Choroid plexus epithelial cell (primary cell): Measurements from ENCODE around the gene PIK3AP1.

Experiments used
- DNase-seq: peaks from one replicate; pipeline ENCODE4 v3.0.0-alpha.2; 2010; ENCODE audit warnings: low read depth
- H3K4me3 ChIP-seq: 2 replicates; pipeline ENCODE4 v1.5.1; 2011; ENCODE audit warnings: low read depth, mild to moderate bottlenecking, control low read depth, low read length, moderate library complexity
- TF ChIP-seq, protein P1 (sequence below): conservative IDR thresholded peaks from 2 replicates; pipeline ENCODE4 v1.5.1; 2011; ENCODE audit warnings: low read depth, mild to moderate bottlenecking, control low read depth, inconsistent platforms, low read length, moderate library complexity

The PIK3AP1 gene

DNA sequence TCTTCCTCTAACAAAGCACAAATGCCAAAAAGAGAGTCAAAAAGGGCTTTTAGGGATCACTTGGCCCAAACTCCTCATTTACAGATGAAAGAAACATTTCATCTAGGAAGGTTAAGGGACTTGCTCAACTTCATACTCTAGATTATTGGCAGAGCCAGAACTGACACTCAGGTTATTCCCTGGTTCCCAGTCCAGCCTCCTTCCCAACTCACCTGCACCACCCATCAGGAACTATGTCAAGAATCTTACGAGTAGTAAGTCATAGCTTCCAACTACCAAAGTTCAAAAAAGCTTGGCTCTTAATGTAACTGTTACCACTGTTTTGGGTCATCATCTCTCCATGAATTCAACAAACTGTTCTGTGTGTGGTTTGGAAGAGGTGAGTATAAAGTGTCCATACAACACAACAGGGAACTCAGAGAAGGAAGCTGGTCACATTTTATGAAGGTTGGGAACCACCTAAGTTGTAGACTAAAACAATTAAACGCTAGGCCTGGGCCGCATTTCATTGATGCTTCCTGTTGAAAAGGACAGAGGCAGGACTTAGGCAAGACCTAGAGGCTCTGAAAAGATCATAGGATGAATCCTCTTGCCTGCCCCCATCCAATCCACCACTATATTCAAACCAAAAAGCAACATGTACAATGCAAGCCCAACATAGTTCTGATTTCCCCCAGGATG, 9.1 kb downstream of the PIK3AP1 start:
- TF ChIP-seq, protein P1, sequence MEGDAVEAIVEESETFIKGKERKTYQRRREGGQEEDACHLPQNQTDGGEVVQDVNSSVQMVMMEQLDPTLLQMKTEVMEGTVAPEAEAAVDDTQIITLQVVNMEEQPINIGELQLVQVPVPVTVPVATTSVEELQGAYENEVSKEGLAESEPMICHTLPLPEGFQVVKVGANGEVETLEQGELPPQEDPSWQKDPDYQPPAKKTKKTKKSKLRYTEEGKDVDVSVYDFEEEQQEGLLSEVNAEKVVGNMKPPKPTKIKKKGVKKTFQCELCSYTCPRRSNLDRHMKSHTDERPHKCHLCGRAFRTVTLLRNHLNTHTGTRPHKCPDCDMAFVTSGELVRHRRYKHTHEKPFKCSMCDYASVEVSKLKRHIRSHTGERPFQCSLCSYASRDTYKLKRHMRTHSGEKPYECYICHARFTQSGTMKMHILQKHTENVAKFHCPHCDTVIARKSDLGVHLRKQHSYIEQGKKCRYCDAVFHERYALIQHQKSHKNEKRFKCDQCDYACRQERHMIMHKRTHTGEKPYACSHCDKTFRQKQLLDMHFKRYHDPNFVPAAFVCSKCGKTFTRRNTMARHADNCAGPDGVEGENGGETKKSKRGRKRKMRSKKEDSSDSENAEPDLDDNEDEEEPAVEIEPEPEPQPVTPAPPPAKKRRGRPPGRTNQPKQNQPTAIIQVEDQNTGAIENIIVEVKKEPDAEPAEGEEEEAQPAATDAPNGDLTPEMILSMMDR, result no peak
- no peak overlapping the region for H3K4me3 ChIP-seq
- DNase-seq, result no peak

DNA sequence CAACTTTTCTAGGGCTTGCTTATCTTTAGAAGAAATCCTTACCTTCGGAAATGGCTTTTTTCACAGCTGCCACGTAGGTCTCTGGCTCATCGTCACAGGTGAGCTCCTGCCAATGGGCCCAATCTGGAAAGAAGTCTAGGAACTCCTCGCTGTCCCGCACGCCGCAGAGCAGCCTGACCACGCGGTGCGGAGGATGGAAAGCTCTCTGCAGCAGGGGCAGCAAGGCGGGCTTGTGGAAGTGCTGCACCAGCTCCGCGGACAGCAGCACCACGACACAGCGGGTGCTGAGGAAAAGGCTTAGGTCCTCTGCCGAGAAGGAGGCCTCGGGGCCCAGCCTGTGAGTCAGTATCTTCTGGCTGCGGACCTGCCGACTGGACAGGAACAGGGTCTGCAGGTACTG, 10.8 kb downstream of the PIK3AP1 start:
- DNase-seq, result no peak
- TF ChIP-seq, protein P1, result no peak
- H3K4me3 ChIP-seq, result no peak overlapping the region

DNA sequence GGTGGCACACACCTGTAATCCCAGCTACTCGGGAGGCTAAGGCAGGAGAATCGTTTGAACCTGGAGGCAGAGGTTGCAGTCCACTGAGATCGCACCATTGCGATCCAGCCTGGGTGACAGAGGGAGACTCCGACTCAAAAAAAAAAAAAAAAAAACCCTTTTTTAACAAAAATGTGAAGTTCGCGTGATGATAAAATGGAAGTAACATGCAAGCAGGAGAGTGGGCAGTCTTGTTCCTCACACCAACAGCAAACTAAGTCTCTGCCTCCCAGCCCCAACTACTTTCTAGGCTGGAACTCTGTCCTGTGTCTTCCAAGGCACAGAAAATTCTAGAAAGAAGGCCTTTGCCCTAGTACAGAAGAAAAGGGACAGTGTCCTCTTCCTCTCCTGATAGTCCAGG, 11.3 kb downstream of the PIK3AP1 start:
- no peak overlapping the region for H3K4me3 ChIP-seq
- TF ChIP-seq, protein P1, result no peak
- DNase-seq, result no peak

DNA sequence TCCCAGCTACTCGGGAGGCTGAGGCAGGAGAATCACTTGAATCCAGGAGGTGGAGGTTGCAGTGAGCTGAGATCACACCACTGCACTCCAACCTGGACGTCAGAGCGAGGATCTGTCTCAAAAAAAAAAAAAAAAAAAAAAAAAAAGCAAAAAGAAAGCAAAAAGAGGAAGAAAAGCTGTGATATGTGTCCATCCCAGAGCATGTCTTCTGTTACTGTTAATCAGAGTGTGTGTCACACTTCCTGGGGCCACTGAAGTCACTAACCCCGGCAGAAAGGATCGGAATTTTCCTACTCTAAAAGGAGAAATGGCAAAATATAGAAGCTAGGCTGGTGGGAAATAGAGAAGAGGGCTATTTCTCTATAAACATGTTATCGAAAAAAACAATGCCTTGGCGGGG, 11.9 kb downstream of the PIK3AP1 start:
- H3K4me3 ChIP-seq, result no peak overlapping the region
- TF ChIP-seq, protein P1, result no peak
- no peak for DNase-seq

DNA sequence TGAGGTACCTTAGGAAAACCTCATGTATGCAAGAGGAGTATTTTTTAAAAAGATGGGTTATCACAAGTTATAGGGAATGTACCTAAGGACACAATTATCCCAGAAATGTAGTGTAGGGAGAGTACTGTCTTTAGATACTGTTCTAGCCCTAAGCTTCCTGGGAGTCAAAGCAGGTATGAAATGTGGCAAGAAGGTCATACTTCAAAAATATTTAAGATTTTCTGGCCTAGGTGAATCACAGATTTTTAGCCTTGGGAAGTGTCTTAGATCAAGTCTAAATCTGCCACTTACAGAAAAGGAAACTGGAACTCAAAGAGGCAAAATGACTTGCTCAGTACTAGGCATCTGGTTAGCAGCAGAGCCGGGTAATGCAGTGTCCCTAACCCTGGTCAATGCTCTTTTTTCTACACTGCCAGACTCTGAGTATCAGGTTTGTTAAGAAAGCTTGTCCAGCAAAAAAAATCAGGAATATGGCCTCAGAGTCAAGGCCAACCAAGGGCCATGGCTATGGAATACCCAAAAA, 13.9 kb downstream of the PIK3AP1 start:
- no peak for DNase-seq
- no peak overlapping the region for H3K4me3 ChIP-seq
- TF ChIP-seq, protein P1, result no peak

DNA sequence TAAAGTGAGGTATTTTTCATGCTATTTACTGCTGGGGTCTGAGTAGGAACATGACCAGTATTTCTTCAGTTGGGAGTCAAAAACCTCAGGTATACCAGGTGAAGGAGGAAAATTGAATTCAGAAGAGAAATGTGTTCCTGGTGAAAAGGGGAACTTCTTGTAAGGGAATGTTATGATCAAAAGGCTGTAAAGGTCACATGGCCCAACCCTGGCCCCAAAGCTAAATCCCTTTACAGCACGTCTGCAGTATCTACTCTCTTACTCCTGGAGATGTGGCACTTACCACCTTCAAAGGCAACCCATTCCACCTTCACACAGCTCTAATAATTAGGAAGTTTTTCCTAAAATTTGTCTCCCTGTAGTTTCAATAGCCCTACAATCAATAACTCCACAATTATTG, 15.2 kb downstream of the PIK3AP1 start:
- TF ChIP-seq, protein P1, result no peak
- H3K4me3 ChIP-seq, result no peak overlapping the region
- DNase-seq, result no peak

DNA sequence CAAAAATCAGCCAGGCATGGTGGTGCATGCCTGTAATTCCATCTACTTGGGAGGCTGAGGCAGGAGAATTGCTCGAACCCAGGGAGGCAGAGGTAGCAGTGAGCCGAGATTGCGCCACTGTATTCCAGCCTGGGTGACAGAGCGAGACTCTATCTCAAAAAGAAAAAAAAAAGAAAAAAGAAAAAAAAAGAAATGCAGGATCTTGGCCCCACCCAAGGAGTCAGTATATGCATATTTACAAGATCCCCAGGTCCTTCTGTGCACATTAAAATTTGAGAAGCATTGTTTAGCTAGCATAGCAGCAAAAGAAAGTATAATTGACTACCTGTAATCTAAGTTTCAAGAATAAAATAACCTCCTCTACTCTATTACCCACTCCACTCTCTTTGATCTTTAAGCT, 15.8 kb downstream of the PIK3AP1 start:
- DNase-seq, result no peak
- TF ChIP-seq, protein P1, result no peak
- H3K4me3 ChIP-seq, result no peak overlapping the region
